ENCODE results near the gene DNAJB9. TPM values are rescaled to one million over a fixed set of nuclear protein-coding genes. Genes with fewer than 3 reads are reported as not detected.
A peak's percentile ranks its signal among the peaks of the same experiment; 100 is the strongest.

Gene DNAJB9
- total and polyA plus RNA-seq, 2 of the 13 experiments (the other 11 are each of a cell fraction or from before 2014, with no cell fraction given) = 8.6 to 16.4 TPM

DNA sequence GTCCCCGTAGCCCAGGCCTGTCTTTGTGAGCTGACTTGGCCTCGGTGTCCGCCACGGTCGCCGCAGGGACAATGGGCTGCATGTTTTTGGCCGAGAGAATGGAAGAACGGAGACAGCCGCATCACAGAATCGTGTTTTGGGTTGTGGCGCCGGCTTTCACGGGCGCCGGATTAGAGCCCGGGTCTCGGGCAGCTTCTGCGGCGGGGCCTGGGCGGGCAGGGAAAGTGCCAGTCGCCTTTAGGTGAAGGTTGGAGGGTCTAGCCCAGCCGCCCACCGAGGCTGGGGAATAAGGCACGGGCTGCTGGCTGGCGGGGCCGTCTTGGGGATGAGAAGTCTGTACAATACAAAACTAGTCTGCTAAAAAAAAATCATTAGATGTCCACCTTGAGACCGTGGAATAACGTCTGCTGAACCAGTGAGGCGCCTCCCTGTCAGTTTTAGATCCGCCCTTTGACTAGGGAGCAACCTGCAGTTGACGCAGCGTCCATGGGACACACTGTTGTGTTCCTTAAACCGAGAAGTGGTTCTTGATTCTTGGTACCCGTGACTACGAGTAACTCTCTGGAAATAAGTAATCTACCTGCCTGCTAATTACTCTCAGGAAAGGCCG is 577 bp downstream of the DNAJB9 start (continued):
- TF ChIP-seq AFF4 (CRISPR knock-in tag; IDR thresholded peaks at IDR 0.05) (no peak), EEA1 (CRISPR knock-in tag; IDR thresholded peaks at IDR 0.05; ENCODE audit: borderline replicate concordance) (no peak), POLR2AphosphoS2 (IDR thresholded peaks at IDR 0.05; ENCODE audit: low read depth, low read length) (no peak), ARNTL (CRISPR knock-in tag; IDR thresholded peaks at IDR 0.05) (no peak), ZBTB1 (CRISPR knock-in tag; IDR thresholded peaks at IDR 0.05; ENCODE audit: borderline replicate concordance) (no peak), SRSF1 (optimal IDR thresholded peaks at IDR 0.05; ENCODE audit: low read depth, low read length) (peak; percentile 56), EHMT2 (IDR thresholded peaks at IDR 0.05; ENCODE audit: borderline replicate concordance, low read depth, low read length) (no peak), SIX1 (CRISPR knock-in tag; IDR thresholded peaks at IDR 0.05; ENCODE audit: borderline replicate concordance) (no peak), U2AF1 (optimal IDR thresholded peaks at IDR 0.05; ENCODE audit: low read depth, low read length) (peak; percentile 37), SAP130 (CRISPR knock-in tag; IDR thresholded peaks at IDR 0.05; ENCODE audit: low read depth) (peak; percentile 18; the same call in 1 of the 2 replicates), ZNF207 (IDR thresholded peaks at IDR 0.05; ENCODE audit: borderline replicate concordance) (no peak), MXI1 (IDR thresholded peaks at IDR 0.05; ENCODE audit: borderline replicate concordance, low read depth, low read length) (no peak), ZNF770 (CRISPR knock-in tag; IDR thresholded peaks at IDR 0.05) (peak; percentile 32; the same call in 1 of the 2 replicates), CBX5 (CRISPR knock-in tag; IDR thresholded peaks at IDR 0.05; ENCODE audit: borderline replicate concordance) (no peak), ZKSCAN5 (CRISPR knock-in tag; IDR thresholded peaks at IDR 0.05) (no peak), U2AF2 (IDR thresholded peaks at IDR 0.05; ENCODE audit: low read depth, low read length) (no peak)
- TF ChIP-seq, protein P1, sequence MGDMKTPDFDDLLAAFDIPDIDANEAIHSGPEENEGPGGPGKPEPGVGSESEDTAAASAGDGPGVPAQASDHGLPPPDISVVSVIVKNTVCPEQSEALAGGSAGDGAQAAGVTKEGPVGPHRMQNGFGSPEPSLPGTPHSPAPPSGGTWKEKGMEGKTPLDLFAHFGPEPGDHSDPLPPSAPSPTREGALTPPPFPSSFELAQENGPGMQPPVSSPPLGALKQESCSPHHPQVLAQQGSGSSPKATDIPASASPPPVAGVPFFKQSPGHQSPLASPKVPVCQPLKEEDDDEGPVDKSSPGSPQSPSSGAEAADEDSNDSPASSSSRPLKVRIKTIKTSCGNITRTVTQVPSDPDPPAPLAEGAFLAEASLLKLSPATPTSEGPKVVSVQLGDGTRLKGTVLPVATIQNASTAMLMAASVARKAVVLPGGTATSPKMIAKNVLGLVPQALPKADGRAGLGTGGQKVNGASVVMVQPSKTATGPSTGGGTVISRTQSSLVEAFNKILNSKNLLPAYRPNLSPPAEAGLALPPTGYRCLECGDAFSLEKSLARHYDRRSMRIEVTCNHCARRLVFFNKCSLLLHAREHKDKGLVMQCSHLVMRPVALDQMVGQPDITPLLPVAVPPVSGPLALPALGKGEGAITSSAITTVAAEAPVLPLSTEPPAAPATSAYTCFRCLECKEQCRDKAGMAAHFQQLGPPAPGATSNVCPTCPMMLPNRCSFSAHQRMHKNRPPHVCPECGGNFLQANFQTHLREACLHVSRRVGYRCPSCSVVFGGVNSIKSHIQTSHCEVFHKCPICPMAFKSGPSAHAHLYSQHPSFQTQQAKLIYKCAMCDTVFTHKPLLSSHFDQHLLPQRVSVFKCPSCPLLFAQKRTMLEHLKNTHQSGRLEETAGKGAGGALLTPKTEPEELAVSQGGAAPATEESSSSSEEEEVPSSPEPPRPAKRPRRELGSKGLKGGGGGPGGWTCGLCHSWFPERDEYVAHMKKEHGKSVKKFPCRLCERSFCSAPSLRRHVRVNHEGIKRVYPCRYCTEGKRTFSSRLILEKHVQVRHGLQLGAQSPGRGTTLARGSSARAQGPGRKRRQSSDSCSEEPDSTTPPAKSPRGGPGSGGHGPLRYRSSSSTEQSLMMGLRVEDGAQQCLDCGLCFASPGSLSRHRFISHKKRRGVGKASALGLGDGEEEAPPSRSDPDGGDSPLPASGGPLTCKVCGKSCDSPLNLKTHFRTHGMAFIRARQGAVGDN (CRISPR knock-in tag; IDR thresholded peaks at IDR 0.05) = no peak
- TF ChIP-seq, protein P2, sequence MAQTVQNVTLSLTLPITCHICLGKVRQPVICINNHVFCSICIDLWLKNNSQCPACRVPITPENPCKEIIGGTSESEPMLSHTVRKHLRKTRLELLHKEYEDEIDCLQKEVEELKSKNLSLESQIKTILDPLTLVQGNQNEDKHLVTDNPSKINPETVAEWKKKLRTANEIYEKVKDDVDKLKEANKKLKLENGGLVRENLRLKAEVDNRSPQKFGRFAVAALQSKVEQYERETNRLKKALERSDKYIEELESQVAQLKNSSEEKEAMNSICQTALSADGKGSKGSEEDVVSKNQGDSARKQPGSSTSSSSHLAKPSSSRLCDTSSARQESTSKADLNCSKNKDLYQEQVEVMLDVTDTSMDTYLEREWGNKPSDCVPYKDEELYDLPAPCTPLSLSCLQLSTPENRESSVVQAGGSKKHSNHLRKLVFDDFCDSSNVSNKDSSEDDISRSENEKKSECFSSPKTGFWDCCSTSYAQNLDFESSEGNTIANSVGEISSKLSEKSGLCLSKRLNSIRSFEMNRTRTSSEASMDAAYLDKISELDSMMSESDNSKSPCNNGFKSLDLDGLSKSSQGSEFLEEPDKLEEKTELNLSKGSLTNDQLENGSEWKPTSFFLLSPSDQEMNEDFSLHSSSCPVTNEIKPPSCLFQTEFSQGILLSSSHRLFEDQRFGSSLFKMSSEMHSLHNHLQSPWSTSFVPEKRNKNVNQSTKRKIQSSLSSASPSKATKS (CRISPR knock-in tag; IDR thresholded peaks at IDR 0.05) = 0 out of 2 replicates have a peak, but pooled peaks have one; percentile 63
